Peyer's patch (tissue), 4 donors: Measurements from ENCODE around the gene FRMD1.

Source experiments
- POLR2A ChIP-seq, 2 donors: fragments of 450-650 bp; IDR thresholded peaks; one replicate each; pipeline ENCODE4 v1.5.1; 2017; ENCODE audit warnings: antibody characterized with exemption in 2 of 2, mild to moderate bottlenecking in 2 of 2, moderate library complexity in 2 of 2
- TF ChIP-seq, protein P1 (sequence below), 6 experiments: fragments of 450-650 bp in 4 of 6; fragments of 200-600 bp in 2 of 6; sonication (generic) in 1 of 6; IDR thresholded peaks; one replicate each; pipeline ENCODE4 v1.5.1; 2017 to 2019; ENCODE audit warnings: antibody characterized with exemption in 6 of 6, mild to moderate bottlenecking in 3 of 6, moderate library complexity in 1 of 6

DNA sequence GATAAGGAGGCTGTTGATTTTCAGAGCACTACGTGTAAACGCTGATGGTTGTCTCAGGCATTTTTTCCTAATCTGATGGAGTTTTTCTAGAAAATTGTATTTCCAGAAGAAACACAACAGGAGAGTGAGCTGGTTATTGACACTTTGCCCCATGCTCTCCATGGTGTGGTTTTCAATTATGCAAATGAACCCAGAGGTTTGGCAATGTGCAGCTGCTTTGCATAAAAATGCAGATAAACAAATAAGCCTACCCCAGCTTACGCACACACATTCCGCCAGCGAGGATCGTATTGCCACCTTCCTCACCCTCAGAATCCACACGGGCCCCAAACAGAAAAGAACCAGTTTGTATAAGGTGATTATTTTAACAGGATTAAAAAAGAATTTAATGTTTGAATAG lies 45.1 kb upstream of the FRMD1 start:
- no peak for TF ChIP-seq POLR2A (IDR thresholded peaks at IDR 0.05)
- TF ChIP-seq, protein P1, sequence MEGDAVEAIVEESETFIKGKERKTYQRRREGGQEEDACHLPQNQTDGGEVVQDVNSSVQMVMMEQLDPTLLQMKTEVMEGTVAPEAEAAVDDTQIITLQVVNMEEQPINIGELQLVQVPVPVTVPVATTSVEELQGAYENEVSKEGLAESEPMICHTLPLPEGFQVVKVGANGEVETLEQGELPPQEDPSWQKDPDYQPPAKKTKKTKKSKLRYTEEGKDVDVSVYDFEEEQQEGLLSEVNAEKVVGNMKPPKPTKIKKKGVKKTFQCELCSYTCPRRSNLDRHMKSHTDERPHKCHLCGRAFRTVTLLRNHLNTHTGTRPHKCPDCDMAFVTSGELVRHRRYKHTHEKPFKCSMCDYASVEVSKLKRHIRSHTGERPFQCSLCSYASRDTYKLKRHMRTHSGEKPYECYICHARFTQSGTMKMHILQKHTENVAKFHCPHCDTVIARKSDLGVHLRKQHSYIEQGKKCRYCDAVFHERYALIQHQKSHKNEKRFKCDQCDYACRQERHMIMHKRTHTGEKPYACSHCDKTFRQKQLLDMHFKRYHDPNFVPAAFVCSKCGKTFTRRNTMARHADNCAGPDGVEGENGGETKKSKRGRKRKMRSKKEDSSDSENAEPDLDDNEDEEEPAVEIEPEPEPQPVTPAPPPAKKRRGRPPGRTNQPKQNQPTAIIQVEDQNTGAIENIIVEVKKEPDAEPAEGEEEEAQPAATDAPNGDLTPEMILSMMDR (IDR thresholded peaks at IDR 0.05), result no peak
